Smooth muscle cell (in vitro differentiated cells): Measurements from ENCODE around the gene CARHSP1. TPM values are rescaled to one million over a fixed set of nuclear protein-coding genes. Genes with fewer than 3 reads are reported as not detected.
A peak's percentile ranks its signal among the peaks of the same experiment; 100 is the strongest.

Source experiments
- DNase-seq: peaks from one replicate; lab custom pipeline; 2025; ENCODE audit not compliant: unreplicated experiment; lab: John Stamatoyannopoulos, UW
- H2AFZ ChIP-seq: fragments of 200-600 bp; sonication (generic); 2 replicates; pipeline ENCODE4 v1.6.0; 2016; ENCODE audit warnings: antibody characterized with exemption, low read depth, mild to moderate bottlenecking
- H3F3A ChIP-seq: fragments of 200-600 bp; sonication (generic); 2 replicates; pipeline ENCODE4 v1.6.0; 2017; ENCODE audit warnings: antibody characterized with exemption, low read depth
- H3K27ac ChIP-seq: fragments of 200-600 bp; sonication (generic); 2 replicates; pipeline ENCODE4 v1.5.1; 2016; ENCODE audit warnings: low read depth, mild to moderate bottlenecking
- H3K27me3 ChIP-seq: fragments of 200-600 bp; sonication (generic); 2 replicates; pipeline ENCODE4 v1.6.1; 2016; ENCODE audit warnings: low read depth, mild to moderate bottlenecking
- H3K36me3 ChIP-seq: fragments of 200-600 bp; sonication (generic); 2 replicates; pipeline ENCODE4 v1.5.1; 2016; ENCODE audit warnings: low read depth
- H3K4me1 ChIP-seq: fragments of 200-600 bp; sonication (generic); 2 replicates; pipeline ENCODE4 v1.5.1; 2016; ENCODE audit warnings: low read depth
- H3K4me2 ChIP-seq: fragments of 200-600 bp; sonication (generic); 2 replicates; pipeline ENCODE4 v1.6.0; 2016; ENCODE audit warnings: mild to moderate bottlenecking
- H3K4me3 ChIP-seq: fragments of 200-600 bp; sonication (generic); 2 replicates; pipeline ENCODE4 v1.5.1; 2016; ENCODE audit warnings: mild to moderate bottlenecking
- H3K79me2 ChIP-seq: fragments of 200-600 bp; sonication (generic); 2 replicates; pipeline ENCODE4 v1.6.0; 2016; ENCODE audit warnings: low read depth, mild to moderate bottlenecking
- H3K9ac ChIP-seq: fragments of 200-600 bp; sonication (generic); 2 replicates; pipeline ENCODE4 v1.6.0; 2016; ENCODE audit warnings: low read depth
- H3K9me3 ChIP-seq: fragments of 200-600 bp; sonication (generic); replicated peaks from 2 replicates; pipeline ENCODE4 v1.5.1; 2016; ENCODE audit warnings: low read depth
- H4K20me1 ChIP-seq: fragments of 200-600 bp; sonication (generic); 2 replicates; pipeline ENCODE4 v1.6.0; 2016; ENCODE audit warnings: low read depth
- CTCF ChIP-seq: fragments of 200-600 bp; sonication (generic); IDR thresholded peaks from 2 replicates; pipeline ENCODE4 v1.5.1; 2017; ENCODE audit warnings: borderline replicate concordance, mild to moderate bottlenecking, antibody characterized with exemption; ENCODE audit not compliant: insufficient read depth, poor library complexity, severe bottlenecking
- WGBS: methylation state at CpG from one replicate; pipeline ENCODE4 v1.1.7; 2016; ENCODE audit warnings: low lambda C conversion rate; 5-methylcytosine and 5-hydroxymethylcytosine counted together
- polyA plus RNA-seq: library from polyadenylated mRNA; unstranded; fragments of >200 nt; fragmentation: Nextera tagmentation; extraction: Ambion mirVana; gene quantifications from 2 replicates; pipeline ENCODE4 v1.2.1, GENCODE V29; 2016
- total RNA-seq: library from RNA; depleted of rRNA; stranded (reverse); fragments of >200 nt; gene quantifications from 2 replicates; pipeline ENCODE4 v1.2.3, GENCODE V29; 2014

CARHSP1 gene
- total and polyA plus RNA-seq, 2 experiments from 2014 or later, result 62.6 to 94.0 TPM

- H3K4me3 ChIP-seq, result no peak overlapping the region
- no peaks in the 10 kb centered on the region for H3K27me3 ChIP-seq
- H3K4me1 ChIP-seq, result peaks cover 14% of the 10 kb centered on the region
- H3K36me3 ChIP-seq, result no peaks in the 10 kb centered on the region
- no peak for DNase-seq
- no peak overlapping the region for H3K27ac ChIP-seq
- H2AFZ ChIP-seq, result no peak overlapping the region
- no peak for TF ChIP-seq CTCF
- H3F3A ChIP-seq, result peaks cover 4% of the 10 kb centered on the region
- no peaks in the 10 kb centered on the region for H3K9me3 ChIP-seq
- H3K4me2 ChIP-seq, result peak overlapping the region; percentile 49
- WGBS, result 85% methylated on average over 19 of the region's 19 CpGs
- H3K9ac ChIP-seq, result no peak overlapping the region
- peaks cover 71% of the 10 kb centered on the region for H4K20me1 ChIP-seq
- no peaks in the 10 kb centered on the region for H3K79me2 ChIP-seq
These were observed 18.0 kb upstream of the CARHSP1 start for GRCh38 chr16:8886593-8887430.

- Histone ChIP-seq H3K4me3 (no peak overlapping the region), H3K27me3 (no peaks in the 10 kb centered on the region), H3K4me2 (peak overlapping the region; percentile 49), H3K4me1 (peaks cover 14% of the 10 kb centered on the region), H3K9me3 (no peaks in the 10 kb centered on the region), H3K36me3 (no peaks in the 10 kb centered on the region), H4K20me1 (peaks cover 62% of the 10 kb centered on the region), H3K9ac (no peak overlapping the region), H3K27ac (peak overlapping the region; percentile 8), H3F3A (peaks cover 4% of the 10 kb centered on the region), H3K79me2 (no peaks in the 10 kb centered on the region), H2AFZ (no peak overlapping the region)
- TF ChIP-seq CTCF, result no peak
- DNase-seq, result no peak
- WGBS, result 47% methylated on average over 20 of the region's 20 CpGs
These were observed 17.1 kb upstream of the CARHSP1 start for GRCh38 chr16:8885674-8886592.

DNA sequence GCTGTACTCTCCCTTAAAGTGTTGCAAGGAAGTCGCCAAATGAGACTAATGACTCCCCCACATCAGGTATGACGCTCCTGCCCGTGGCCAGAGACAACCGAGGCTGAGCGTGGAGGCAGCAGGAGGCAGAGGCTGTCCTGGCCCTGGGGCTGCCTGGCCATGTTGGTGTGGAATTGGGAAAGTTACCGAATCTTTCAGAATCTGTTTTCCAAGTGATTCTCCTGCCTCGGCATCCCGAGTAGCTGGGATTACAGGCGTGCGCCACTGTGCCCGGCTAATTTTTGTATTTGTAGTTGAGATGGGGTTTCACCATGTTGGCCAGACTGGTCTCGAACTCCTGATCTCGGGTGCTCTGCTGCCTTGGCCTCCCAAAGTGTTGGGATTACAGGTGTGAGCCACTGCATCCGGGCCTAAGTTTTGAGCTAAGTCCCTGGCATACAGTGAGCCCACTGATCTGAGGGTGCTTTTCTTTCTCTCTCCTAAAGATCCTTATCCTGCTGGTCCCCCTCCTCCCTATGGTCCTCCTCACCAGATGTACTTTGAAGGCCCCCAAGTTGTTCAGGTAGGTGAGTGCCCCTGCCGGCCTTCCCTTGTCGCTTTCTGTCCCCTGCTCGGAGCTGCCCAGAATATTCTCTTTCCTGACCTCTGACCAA is 14.0 kb upstream of the CARHSP1 start:
- peaks cover 32% of the 10 kb centered on the region for H4K20me1 ChIP-seq

More for the DNA sequence above, 14.0 kb upstream of the CARHSP1 start:
- Histone ChIP-seq H3K4me3 (no peak overlapping the region), H3K9me3 (no peaks in the 10 kb centered on the region), H3K4me2 (no peak overlapping the region), H3F3A (peaks cover 4% of the 10 kb centered on the region), H3K4me1 (peaks cover 22% of the 10 kb centered on the region), H2AFZ (no peak overlapping the region), H3K9ac (no peak overlapping the region), H3K79me2 (no peaks in the 10 kb centered on the region), H3K36me3 (no peaks in the 10 kb centered on the region), H3K27ac (no peak overlapping the region), H3K27me3 (no peaks in the 10 kb centered on the region)
- WGBS, result 92% methylated on average over 17 of the region's 17 CpGs
- no peak for TF ChIP-seq CTCF
- no peak for DNase-seq
